Skeletal muscle tissue (tissue), 4 donors: ENCODE results near the gene TMEM140. TPM values are rescaled to one million over a fixed set of nuclear protein-coding genes. Genes with fewer than 3 reads are reported as not detected.

Experiments
- H3K27ac ChIP-seq: one replicate; pipeline ENCODE4 v1.7.0; 2013; ENCODE audit warnings: mild to moderate bottlenecking, low read depth, low read length, inconsistent platforms
- H3K27me3 ChIP-seq, 3 donors: one replicate each; pipeline ENCODE4 v1.7.0; 2013; ENCODE audit warnings: low read length in 3 of 3; ENCODE audit not compliant: control insufficient read depth in 3 of 3, insufficient read depth in 3 of 3
- H3K36me3 ChIP-seq, 3 donors: one replicate each; pipeline ENCODE4 v1.7.0; 2013; ENCODE audit warnings: low read length in 3 of 3; ENCODE audit not compliant: control insufficient read depth in 3 of 3, insufficient read depth in 3 of 3
- H3K4me1 ChIP-seq, 3 donors: one replicate each; pipeline ENCODE4 v1.7.0; 2013; ENCODE audit warnings: low read length in 3 of 3, mild to moderate bottlenecking in 3 of 3; ENCODE audit not compliant: control insufficient read depth in 3 of 3, insufficient read depth in 3 of 3
- H3K4me3 ChIP-seq, 3 donors: one replicate each; pipeline ENCODE4 v1.7.0; 2013; ENCODE audit warnings: low read length in 3 of 3
- H3K9ac ChIP-seq, 3 donors: one replicate each; pipeline ENCODE4 v1.7.0; 2013; ENCODE audit warnings: low read length in 3 of 3, mild to moderate bottlenecking in 3 of 3, moderate library complexity in 2 of 3, low read depth in 1 of 3
- H3K9me3 ChIP-seq, 3 donors: one replicate each; pipeline ENCODE4 v1.7.0; 2013; ENCODE audit warnings: low read length in 3 of 3; ENCODE audit not compliant: control insufficient read depth in 3 of 3
- total RNA-seq: library from RNA; depleted of rRNA; stranded (reverse); fragments of >200 nt; gene quantifications from one replicate; pipeline ENCODE4 v1.2.3, GENCODE V29; 2014
- donor health status: Osteomylitis.

The TMEM140 gene
- total RNA-seq, 1 donor from 2014 or later: 1.6 TPM

- Histone ChIP-seq H3K9ac (no peak overlapping the region), H3K9me3 (no peaks in the 10 kb centered on the region), H3K4me1 (peaks cover 0 to 6% (median 5%) of the 10 kb centered on the region in 3 donors), H3K27ac (no peak overlapping the region), H3K27me3 (no peaks in the 10 kb centered on the region), H3K36me3 (peaks cover 55 to 88% (median 78%) of the 10 kb centered on the region in 3 donors), H3K4me3 (no peak overlapping the region)
Observed at GRCh38 chr7:135189221-135189662, 41.4 kb downstream of the TMEM140 start.

- Histone ChIP-seq H3K9ac (no peak overlapping the region), H3K36me3 (peaks cover 57 to 89% (median 80%) of the 10 kb centered on the region in 3 donors), H3K4me1 (peaks cover 0 to 6% (median 5%) of the 10 kb centered on the region in 3 donors), H3K27ac (no peak overlapping the region), H3K9me3 (no peaks in the 10 kb centered on the region), H3K27me3 (no peaks in the 10 kb centered on the region), H3K4me3 (no peak overlapping the region)
Observed at GRCh38 chr7:135189961-135190360, 42.1 kb downstream of the TMEM140 start.

- Histone ChIP-seq H3K9ac (no peak overlapping the region), H3K27ac (no peak overlapping the region), H3K9me3 (no peaks in the 10 kb centered on the region), H3K27me3 (no peaks in the 10 kb centered on the region), H3K36me3 (peaks cover 51 to 85% (median 77%) of the 10 kb centered on the region in 3 donors), H3K4me3 (no peak overlapping the region), H3K4me1 (peaks cover 0 to 6% (median 5%) of the 10 kb centered on the region in 3 donors)
Observed at GRCh38 chr7:135190703-135191102, 42.8 kb downstream of the TMEM140 start.

GRCh38 chr7:135192914-135193536, 45.2 kb downstream of the TMEM140 start:
- Histone ChIP-seq H3K4me3 (no peak overlapping the region), H3K27ac (no peak overlapping the region), H3K27me3 (no peaks in the 10 kb centered on the region), H3K9ac (no peak overlapping the region), H3K9me3 (no peaks in the 10 kb centered on the region), H3K36me3 (peaks cover 50 to 85% (median 78%) of the 10 kb centered on the region in 3 donors), H3K4me1 (peaks cover 0 to 6% (median 5%) of the 10 kb centered on the region in 3 donors)

GRCh38 chr7:135193615-135194081, 45.8 kb downstream of the TMEM140 start:
- Histone ChIP-seq H3K27ac (no peak overlapping the region), H3K27me3 (no peaks in the 10 kb centered on the region), H3K9me3 (no peaks in the 10 kb centered on the region), H3K4me1 (peaks cover 0 to 6% (median 5%) of the 10 kb centered on the region in 3 donors), H3K36me3 (peaks cover 49 to 79% (median 77%) of the 10 kb centered on the region in 3 donors), H3K4me3 (no peak overlapping the region), H3K9ac (no peak overlapping the region)

- no peaks in the 10 kb centered on the region for H3K9me3 ChIP-seq
- H3K4me3 ChIP-seq: no peak overlapping the region
- H3K27me3 ChIP-seq: no peaks in the 10 kb centered on the region
- peaks cover 0 to 1% (median 0%) of the 10 kb centered on the region in 3 donors for H3K4me1 ChIP-seq
- H3K36me3 ChIP-seq: peaks cover 50 to 76% (median 75%) of the 10 kb centered on the region in 3 donors
- H3K27ac ChIP-seq: no peak overlapping the region
- H3K9ac ChIP-seq: no peak overlapping the region
Observed at GRCh38 chr7:135194494-135195095, 46.7 kb downstream of the TMEM140 start.

- Histone ChIP-seq H3K9me3 (no peaks in the 10 kb centered on the region), H3K27me3 (no peaks in the 10 kb centered on the region), H3K4me1 (no peaks in the 10 kb centered on the region), H3K4me3 (no peak overlapping the region), H3K27ac (no peak overlapping the region), H3K9ac (no peak overlapping the region), H3K36me3 (peaks cover 52 to 77% (median 75%) of the 10 kb centered on the region in 3 donors)
Observed at GRCh38 chr7:135195156-135195555, 47.3 kb downstream of the TMEM140 start.

GRCh38 chr7:135195968-135196629, 48.2 kb downstream of the TMEM140 start:
- Histone ChIP-seq H3K9ac (no peak overlapping the region), H3K9me3 (no peaks in the 10 kb centered on the region), H3K27me3 (no peaks in the 10 kb centered on the region), H3K4me1 (peaks cover 0 to 6% (median 5%) of the 10 kb centered on the region in 3 donors), H3K4me3 (no peak overlapping the region), H3K36me3 (peaks cover 52 to 76% (median 69%) of the 10 kb centered on the region in 3 donors), H3K27ac (no peak overlapping the region)

GRCh38 chr7:135197343-135197742, 49.5 kb downstream of the TMEM140 start:
- Histone ChIP-seq H3K4me1 (peaks cover 0 to 6% (median 5%) of the 10 kb centered on the region in 3 donors), H3K9ac (no peak overlapping the region), H3K9me3 (no peaks in the 10 kb centered on the region), H3K27ac (no peak overlapping the region), H3K4me3 (no peak overlapping the region), H3K36me3 (peaks cover 50 to 77% (median 71%) of the 10 kb centered on the region in 3 donors), H3K27me3 (no peaks in the 10 kb centered on the region)
